ENCODE results near the gene TMEM33. TPM values are rescaled to one million over a fixed set of nuclear protein-coding genes. Genes with fewer than 3 reads are reported as not detected.

Gene TMEM33
- total RNA-seq, 1 experiment from 2014 or later, result 81.4 TPM

DNA sequence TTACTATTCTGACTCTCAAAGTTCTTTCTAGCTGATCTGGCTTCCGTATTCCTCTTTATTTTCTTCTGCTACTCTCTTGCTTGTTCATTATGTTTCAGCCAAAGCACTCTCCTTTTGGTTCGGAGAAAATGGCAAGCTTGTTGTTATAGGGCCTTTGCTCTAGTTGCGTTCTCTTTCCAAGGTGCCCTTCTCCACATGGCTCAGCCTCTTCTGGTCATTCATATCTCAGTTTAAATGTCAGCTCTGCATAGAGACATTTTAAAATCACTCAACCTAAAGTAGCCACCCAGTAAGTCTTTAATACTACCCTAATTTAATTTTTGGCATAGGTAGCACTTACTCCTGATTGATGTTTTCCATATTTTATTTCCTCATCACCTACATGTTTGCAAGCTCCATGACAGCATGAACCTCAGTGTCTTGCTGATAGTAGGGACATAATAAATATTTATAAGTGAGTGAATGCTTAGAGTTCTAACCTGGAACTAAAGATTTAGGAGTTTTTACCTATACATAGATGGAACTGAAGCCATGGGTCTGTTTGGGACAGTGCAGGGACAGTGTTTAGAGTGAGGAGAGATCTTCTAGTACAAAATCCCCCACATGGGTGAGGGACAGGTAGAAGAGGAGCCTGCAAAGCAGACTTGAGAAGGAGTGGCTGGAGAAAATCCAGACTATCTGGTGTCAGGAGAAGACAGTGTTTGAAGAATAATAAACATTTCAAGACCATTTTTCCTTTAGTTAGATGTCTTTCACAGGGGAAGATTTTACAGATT lies 73.0 kb downstream of the TMEM33 start:
- peaks cover 7% of the 10 kb centered on the region; the same call in 1 of the 2 replicates for H3K36me3 Mint-ChIP-seq
- POLR2A ChIA-PET, result no interaction called here
- peak overlapping the region; percentile 33; the same call in 1 of the 2 replicates for H3K27ac Mint-ChIP-seq
- ATAC-seq (no peak), DNase-seq (ENCODE audit: low spot score) (no peak)
- H3K4me3 Mint-ChIP-seq, result no peak overlapping the region
- CTCF ChIA-PET, result no interaction called here
- no peaks in the 10 kb centered on the region for H3K4me1 Mint-ChIP-seq
- TF ChIP-seq, protein P1, sequence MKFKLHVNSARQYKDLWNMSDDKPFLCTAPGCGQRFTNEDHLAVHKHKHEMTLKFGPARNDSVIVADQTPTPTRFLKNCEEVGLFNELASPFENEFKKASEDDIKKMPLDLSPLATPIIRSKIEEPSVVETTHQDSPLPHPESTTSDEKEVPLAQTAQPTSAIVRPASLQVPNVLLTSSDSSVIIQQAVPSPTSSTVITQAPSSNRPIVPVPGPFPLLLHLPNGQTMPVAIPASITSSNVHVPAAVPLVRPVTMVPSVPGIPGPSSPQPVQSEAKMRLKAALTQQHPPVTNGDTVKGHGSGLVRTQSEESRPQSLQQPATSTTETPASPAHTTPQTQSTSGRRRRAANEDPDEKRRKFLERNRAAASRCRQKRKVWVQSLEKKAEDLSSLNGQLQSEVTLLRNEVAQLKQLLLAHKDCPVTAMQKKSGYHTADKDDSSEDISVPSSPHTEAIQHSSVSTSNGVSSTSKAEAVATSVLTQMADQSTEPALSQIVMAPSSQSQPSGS (CRISPR knock-in tag; IDR thresholded peaks at IDR 0.05; ENCODE audit: borderline replicate concordance, low read depth), result no peak
- TF ChIP-seq, protein P2, sequence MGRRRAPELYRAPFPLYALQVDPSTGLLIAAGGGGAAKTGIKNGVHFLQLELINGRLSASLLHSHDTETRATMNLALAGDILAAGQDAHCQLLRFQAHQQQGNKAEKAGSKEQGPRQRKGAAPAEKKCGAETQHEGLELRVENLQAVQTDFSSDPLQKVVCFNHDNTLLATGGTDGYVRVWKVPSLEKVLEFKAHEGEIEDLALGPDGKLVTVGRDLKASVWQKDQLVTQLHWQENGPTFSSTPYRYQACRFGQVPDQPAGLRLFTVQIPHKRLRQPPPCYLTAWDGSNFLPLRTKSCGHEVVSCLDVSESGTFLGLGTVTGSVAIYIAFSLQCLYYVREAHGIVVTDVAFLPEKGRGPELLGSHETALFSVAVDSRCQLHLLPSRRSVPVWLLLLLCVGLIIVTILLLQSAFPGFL (CRISPR knock-in tag; IDR thresholded peaks at IDR 0.05; ENCODE audit: borderline replicate concordance), result no peak
- TF ChIP-seq ZBTB21 (CRISPR knock-in tag; IDR thresholded peaks at IDR 0.05; ENCODE audit: borderline replicate concordance) (no peak), NR1H2 (CRISPR knock-in tag; IDR thresholded peaks at IDR 0.05) (no peak), ZNF232 (CRISPR knock-in tag; IDR thresholded peaks at IDR 0.05) (no peak), ESRRA (CRISPR knock-in tag; IDR thresholded peaks at IDR 0.05; ENCODE audit: borderline replicate concordance) (no peak), NFE2L1 (CRISPR knock-in tag; IDR thresholded peaks at IDR 0.05) (no peak), ZNF138 (CRISPR knock-in tag; conservative IDR thresholded peaks at IDR 0.05) (no peak), SP1 (CRISPR knock-in tag; conservative IDR thresholded peaks at IDR 0.05) (no peak), CREM (CRISPR knock-in tag; IDR thresholded peaks at IDR 0.05) (no peak), TEAD4 (CRISPR knock-in tag; IDR thresholded peaks at IDR 0.05) (no peak), ZNF423 (CRISPR knock-in tag; IDR thresholded peaks at IDR 0.05) (no peak)
- TF ChIP-seq, protein P3, sequence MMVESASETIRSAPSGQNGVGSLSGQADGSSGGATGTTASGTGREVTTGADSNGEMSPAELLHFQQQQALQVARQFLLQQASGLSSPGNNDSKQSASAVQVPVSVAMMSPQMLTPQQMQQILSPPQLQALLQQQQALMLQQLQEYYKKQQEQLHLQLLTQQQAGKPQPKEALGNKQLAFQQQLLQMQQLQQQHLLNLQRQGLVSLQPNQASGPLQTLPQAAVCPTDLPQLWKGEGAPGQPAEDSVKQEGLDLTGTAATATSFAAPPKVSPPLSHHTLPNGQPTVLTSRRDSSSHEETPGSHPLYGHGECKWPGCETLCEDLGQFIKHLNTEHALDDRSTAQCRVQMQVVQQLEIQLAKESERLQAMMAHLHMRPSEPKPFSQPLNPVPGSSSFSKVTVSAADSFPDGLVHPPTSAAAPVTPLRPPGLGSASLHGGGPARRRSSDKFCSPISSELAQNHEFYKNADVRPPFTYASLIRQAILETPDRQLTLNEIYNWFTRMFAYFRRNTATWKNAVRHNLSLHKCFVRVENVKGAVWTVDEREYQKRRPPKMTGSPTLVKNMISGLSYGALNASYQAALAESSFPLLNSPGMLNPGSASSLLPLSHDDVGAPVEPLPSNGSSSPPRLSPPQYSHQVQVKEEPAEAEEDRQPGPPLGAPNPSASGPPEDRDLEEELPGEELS (CRISPR knock-in tag; IDR thresholded peaks at IDR 0.05), result no peak
- TF ChIP-seq, protein P4, sequence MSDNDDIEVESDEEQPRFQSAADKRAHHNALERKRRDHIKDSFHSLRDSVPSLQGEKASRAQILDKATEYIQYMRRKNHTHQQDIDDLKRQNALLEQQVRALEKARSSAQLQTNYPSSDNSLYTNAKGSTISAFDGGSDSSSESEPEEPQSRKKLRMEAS (CRISPR knock-in tag; IDR thresholded peaks at IDR 0.05), result no peak
- TF ChIP-seq, protein P5, sequence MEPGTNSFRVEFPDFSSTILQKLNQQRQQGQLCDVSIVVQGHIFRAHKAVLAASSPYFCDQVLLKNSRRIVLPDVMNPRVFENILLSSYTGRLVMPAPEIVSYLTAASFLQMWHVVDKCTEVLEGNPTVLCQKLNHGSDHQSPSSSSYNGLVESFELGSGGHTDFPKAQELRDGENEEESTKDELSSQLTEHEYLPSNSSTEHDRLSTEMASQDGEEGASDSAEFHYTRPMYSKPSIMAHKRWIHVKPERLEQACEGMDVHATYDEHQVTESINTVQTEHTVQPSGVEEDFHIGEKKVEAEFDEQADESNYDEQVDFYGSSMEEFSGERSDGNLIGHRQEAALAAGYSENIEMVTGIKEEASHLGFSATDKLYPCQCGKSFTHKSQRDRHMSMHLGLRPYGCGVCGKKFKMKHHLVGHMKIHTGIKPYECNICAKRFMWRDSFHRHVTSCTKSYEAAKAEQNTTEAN (CRISPR knock-in tag; IDR thresholded peaks at IDR 0.05), result no peak
- TF ChIP-seq, protein P6, sequence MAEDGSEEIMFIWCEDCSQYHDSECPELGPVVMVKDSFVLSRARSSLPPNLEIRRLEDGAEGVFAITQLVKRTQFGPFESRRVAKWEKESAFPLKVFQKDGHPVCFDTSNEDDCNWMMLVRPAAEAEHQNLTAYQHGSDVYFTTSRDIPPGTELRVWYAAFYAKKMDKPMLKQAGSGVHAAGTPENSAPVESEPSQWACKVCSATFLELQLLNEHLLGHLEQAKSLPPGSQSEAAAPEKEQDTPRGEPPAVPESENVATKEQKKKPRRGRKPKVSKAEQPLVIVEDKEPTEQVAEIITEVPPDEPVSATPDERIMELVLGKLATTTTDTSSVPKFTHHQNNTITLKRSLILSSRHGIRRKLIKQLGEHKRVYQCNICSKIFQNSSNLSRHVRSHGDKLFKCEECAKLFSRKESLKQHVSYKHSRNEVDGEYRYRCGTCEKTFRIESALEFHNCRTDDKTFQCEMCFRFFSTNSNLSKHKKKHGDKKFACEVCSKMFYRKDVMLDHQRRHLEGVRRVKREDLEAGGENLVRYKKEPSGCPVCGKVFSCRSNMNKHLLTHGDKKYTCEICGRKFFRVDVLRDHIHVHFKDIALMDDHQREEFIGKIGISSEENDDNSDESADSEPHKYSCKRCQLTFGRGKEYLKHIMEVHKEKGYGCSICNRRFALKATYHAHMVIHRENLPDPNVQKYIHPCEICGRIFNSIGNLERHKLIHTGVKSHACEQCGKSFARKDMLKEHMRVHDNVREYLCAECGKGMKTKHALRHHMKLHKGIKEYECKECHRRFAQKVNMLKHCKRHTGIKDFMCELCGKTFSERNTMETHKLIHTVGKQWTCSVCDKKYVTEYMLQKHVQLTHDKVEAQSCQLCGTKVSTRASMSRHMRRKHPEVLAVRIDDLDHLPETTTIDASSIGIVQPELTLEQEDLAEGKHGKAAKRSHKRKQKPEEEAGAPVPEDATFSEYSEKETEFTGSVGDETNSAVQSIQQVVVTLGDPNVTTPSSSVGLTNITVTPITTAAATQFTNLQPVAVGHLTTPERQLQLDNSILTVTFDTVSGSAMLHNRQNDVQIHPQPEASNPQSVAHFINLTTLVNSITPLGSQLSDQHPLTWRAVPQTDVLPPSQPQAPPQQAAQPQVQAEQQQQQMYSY (CRISPR knock-in tag; IDR thresholded peaks at IDR 0.05), result no peak
- no peaks in the 10 kb centered on the region for H3K9me3 Mint-ChIP-seq
- no peaks in the 10 kb centered on the region for H3K27me3 Mint-ChIP-seq (ENCODE audit: low read depth)

Other genes starting within 250 kb of the TMEM33 start
- not detected in 3 replicates for gene PHOX2B, start 186.7 kb upstream of the TMEM33 start, total RNA-seq (2021)
- 0.09 to 0.31 TPM (median 0.14 TPM) in 3 replicates for gene DCAF4L1, start 46.3 kb downstream of the TMEM33 start, total RNA-seq (2021)
- 66.0 to 72.2 TPM (median 70.1 TPM) in 3 replicates for gene SLC30A9, start 55.1 kb downstream of the TMEM33 start, total RNA-seq (2021)
- gene BEND4, start 217.2 kb downstream of the TMEM33 start, total RNA-seq (2021), result 40.0 to 43.4 TPM (median 43.0 TPM) in 3 replicates

Data from WTC11 (cell line).